Measurements from ENCODE around the gene SUPT20H.

The SUPT20H gene

DNA sequence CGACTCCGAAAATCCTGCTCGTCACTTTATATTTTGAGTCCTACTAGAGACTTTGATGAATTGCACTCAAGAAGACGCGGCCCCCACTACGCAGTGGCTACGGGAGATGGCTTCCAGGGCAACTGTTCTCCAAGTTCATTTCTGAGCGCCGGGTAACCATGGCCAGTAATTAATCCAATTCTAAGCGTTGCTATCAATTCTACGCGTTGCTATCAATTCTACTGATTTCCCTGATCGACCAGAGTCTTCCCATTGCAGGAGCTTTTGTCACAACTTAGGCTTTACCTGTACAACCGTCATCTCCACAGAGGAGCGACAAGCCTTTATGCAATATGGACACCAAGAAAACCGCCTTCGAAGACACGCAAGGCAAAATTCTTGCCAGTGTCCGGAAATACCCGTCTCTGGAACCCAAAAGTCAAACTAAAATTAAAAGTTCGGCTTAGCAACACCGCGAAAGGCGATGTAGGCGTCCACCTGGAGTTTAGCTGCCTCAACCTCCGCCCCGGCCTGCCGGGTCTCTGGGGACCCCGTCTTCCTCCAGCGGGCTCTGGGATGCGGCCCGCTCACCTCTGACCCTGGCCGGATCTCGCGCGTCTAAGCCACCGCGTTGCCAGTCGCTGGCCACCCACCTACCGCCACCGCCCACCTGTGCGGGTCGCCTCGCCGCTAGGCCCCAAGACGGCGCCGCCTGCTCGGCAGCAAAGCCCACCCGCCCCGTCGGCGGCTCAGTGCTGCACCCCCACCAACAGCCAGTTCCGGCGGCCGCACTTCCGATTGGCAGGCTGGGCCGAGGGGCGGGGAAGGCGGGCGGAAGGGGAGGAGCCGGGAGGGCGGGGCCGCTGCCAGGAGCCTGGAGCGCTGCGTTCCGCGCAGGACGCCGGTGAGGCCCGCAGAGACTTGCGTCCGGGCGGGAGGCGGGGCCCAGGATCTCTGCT, at the start of gene SUPT20H:
TSS of gene SUPT20H (minus strand) at position 779 of the 938 bp plus-strand sequence. CDS start 8,198 bp downstream, outside the sequence.
- DNase-seq: peak; percentile 95

DNA sequence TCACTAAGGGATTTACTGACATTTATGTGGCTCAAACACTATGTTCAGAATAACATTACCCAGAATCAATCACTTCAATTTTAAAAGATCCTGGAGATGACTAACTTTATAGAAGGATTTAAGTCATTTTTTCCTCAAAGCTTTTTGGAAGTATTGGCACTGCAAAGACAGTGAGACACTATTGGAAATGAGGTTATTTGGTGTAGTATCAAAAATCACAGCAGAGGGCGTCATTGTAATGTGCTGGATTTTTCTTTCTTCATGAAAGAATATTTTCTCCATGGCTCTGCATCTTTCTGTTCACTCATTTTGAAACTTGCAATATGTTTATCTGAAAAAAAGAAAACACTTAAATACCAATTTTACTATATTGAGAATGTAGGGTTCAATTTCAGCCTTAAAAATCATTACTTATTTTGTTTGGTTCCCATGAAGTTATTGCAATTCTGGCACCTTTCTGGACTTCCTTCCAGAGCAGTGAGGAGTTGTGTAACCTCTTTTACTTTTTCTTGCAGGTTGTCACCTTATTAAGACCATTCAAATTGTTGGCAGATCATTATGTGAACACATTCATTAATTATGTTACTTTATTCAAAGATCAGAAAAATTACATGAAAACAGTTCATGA, 49.7 kb upstream of the SUPT20H start:
- no peak for DNase-seq

DNA sequence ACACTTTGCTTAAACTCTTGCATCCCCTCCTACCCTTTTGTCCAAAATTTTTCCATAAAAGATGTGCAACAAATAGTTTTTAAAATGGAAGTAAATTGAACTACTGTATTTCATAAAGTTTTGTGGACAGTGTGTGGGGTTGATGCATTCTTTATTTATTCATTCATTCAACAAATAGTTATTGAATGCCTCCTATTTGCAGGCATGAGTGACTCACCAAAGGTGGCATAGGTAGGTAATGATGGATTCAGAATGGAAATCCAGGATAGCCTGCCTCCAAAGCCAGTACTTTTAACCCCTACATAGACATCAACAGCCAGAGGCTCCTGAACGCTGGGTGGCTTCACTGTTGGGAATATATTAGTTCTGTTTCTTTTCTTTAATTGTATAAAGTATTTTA, 48.4 kb upstream of the SUPT20H start:
- no peak for DNase-seq

DNA sequence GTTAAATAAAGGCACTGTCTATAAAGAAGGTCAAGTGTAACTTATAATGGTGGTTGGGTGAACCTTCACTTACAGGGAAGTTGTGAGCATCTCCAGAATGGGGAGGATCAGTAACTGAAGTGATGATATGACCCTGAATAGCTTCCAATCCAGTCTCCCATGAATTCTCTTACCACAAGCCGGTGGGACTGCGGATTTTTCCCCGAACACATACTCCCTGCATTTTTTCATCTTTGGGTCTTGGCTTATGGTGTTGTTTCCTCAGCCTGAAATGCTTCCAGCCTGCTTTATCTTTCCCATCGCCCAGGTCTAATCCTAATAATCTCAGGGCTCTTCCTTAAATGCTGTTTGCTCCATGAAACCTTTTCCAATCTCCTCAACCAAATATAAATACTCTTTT, 48.0 kb upstream of the SUPT20H start:
- no peak for DNase-seq

DNA sequence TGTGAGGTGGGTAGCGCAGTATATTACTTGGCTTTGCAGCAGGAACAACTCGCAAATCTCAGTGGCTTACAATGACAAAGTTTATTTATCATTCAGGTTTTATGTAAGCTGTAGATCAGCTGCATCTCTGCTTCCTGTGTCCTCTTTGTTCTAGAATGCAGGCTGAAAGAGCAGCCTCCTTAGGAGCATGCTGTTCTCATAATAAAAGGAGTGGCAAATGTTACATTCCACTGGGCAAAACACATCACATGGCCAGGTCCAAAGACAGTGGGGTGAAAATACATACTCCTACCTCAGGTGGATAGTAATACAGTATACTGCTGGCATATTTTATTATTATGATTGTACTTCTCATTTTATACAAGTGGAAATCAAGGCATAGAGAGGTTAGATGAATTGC, 47.2 kb upstream of the SUPT20H start:
- no peak for DNase-seq

DNA sequence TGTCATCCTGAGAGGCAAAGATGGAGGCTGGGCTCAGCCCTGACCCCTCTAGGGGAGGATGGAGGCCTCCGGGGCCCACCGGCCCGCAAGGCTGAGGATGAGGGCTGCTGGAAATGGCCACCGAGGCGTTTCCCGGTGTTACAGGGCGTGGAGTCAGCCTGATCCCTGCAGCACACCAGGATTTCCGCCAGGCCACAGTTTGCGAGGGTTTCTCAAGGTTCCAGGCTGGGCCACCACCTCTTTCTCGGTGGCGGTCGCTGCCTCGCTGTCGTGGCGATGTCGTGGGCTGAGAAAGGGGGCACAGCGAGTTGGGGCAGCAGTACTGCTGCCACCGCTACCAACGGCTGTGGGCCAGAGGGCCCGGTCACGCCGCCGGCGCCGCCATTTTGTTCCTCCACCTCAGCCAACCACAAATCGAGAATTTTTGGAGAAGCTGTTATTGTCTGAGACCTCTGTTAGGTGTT, 45.8 kb upstream of the SUPT20H start, which contains the start of gene CSNK1A1L:
TSS of gene CSNK1A1L (minus strand) at position 414 of the 464 bp plus-strand sequence. CDS start at position 6, 408 bp downstream.
- no peak for DNase-seq

DNA sequence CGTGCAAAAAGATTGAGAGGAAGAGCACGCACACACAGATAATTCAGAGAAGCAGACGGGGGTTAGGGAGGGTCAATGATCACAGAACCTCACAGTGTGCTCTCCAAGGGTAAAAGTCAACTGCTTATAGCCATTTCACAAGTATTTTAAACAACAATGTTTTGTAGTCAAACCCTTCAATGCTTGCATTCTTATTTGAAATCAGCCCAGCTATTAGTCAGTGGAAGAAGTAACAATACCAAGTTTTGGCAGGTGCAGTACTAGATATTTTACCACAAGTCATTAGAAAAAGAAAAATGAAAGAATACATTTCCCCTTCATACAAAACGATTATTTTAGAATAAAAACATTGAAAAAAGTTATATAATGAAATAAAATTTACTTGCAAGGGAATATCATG, 43.4 kb upstream of the SUPT20H start:
- no peak for DNase-seq

DNA sequence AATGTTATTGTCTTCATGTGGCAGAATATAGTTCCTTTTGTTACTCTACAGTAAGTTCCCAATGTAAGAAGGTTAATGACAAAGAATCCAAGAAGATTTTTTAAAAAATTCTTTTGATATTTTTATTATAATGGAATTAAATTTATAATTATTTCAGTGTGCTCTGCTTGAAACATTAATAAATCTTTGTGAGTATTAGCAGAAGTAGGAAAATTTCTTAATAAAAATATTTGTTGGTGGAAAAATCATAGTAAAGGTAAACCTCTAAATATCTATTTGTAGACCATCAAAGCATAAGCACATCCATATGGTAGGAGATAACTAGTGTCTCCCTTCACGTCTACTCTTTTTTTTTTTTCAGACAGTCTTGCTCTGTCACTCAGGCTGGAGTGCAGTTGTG, 41.7 kb upstream of the SUPT20H start:
- DNase-seq: no peak

DNA sequence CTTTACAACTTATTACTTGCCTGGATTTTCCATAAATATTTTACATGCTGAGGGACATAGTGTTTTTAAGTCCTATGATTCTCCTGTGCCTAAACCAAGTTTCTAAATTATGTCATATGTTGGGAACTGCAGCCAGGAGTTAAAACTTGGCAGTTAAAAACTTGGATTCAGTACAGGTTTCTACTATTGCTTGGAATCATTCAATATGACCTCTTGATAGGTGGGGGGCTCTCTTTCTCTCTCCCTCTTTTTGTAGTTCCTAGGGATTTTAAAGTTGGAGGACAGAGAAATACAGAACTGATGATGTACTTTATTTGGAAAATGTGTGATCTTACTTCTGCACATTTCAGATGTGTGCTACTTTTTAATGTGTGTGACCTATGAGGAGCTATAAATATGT, 41.2 kb upstream of the SUPT20H start:
- DNase-seq: no peak

DNA sequence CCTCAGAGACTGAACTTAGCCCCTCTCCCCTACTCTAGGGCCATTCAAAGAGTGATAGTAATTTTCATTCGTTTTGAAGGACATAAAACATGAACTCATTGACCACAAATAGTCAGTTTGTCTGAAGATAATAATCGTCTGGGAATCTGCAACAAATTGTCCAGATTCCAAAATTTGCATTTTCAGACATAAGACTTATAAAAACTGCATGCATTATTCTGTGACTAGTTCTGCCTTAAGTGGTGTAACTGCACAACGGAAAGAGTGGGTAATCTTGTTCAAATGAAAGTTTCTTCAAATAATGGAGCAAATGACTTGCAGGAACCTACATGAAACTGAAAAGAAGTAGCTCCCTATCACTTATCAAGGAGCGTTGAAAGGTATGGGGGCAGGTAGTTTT, 37.6 kb upstream of the SUPT20H start:
- no peak for DNase-seq

DNA sequence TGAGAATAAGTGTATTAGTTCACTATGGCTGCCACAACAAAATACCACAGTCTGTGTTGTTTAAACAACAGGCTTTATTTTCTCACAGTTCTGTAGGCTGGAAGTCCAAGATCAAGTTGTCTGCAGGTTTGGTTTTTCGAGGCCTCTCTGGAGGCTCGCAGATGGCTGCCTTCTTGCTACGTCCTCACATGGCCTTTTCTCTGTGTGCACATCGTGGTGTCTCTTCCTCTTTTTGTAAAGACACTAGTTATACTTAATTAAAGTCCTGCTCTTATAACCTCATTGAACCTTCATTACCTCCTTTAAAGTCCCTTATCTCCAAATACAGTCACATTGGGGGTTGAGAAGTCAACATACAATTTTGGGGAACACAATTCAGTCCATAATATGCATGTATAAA, 35.4 kb upstream of the SUPT20H start:
- no peak for DNase-seq

DNA sequence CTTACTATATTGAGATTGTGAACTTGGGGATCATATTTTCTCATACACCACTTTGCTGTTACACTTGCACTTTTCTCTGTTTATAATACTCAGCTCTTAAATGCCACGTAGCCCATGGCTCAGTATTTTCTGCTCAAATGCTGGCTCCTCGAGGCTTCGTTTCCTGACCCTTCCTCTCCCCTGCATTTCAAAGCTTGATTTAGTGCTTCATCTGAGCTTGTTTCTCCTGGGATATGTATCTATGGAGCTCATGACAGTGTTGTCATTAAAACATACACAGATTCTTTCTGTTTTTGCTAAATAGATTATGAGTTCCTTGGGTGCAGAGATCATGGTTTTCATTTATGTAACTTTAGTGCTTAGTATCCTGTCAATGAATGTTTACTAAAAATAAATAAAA, 34.6 kb upstream of the SUPT20H start:
- no peak for DNase-seq

DNA sequence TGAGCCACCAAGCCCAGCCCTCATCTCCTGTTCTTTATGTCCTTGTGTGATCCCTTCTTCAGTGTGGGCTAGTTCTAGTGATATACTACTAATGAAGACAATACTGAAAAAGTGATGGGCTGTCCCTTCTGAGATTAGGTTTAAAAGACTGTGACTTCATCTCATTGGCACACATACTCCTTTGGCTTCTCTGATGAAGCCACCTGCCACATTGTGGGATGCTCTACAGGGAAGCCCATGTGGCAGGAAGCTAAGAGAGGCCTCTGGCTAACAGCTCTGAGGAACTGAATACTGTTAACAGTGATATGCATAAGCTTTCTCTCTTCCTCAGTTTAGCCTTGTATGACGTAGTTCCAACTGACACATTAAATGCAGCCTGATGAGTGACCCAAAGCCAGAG, 32.3 kb upstream of the SUPT20H start:
- no peak for DNase-seq

DNA sequence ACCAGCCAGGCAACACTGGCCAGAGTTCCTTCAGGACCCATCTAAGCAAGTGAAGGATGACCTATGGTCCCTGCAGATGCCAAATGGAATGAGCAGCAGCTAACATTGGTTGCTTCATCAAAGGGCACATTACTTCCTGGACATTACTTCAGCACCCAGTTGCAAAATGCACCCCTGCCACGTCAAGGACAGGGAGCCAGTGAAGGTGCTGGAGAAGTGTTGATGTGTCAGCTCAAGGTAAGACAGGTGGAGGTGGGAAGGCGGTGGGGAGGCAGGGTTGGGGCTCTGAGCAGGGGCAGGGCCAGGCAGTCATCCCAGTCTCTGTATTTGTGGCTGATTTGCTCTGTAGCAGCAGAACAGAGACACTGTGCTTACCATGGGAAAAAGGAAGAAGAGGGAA, 31.4 kb upstream of the SUPT20H start:
- no peak for DNase-seq

DNA sequence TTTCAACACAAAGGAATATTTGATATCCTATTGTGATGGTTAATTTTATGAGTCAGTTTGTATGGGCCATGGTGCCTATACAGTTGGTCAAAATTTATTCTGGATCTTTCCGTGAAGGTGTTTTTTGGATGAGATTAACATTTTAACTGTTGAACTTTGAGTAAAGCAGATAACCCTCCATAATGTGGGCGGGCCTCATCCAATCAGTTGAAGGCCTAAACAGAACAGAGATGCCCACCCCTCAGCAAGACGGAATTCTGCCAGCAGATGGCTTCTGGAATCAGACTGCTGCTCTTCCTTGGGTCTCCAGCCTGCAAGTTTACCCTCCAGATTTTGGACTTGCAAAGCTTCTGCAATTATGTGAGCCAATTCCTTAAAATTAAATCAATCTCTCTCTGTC, 30.0 kb upstream of the SUPT20H start:
- DNase-seq: no peak

DNA sequence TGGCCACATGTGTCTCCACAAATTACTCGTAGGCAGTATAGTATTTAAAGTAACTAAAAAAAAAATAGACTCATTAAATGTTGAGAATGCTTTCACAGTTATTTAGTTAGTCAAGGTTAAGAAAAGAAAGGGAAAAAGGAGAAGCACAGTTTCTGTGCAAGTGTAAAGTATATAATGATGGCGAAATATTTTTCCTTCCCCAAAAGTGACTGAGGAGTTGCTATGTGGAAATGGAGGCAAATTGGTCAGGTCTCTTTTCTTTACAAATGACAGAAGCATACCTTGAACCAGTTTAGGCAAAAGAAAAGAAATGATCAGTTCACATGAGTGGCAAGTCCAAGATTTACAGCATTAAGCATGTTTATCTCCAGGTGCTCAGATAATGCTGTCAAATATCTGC, 28.0 kb upstream of the SUPT20H start:
- DNase-seq: no peak

DNA sequence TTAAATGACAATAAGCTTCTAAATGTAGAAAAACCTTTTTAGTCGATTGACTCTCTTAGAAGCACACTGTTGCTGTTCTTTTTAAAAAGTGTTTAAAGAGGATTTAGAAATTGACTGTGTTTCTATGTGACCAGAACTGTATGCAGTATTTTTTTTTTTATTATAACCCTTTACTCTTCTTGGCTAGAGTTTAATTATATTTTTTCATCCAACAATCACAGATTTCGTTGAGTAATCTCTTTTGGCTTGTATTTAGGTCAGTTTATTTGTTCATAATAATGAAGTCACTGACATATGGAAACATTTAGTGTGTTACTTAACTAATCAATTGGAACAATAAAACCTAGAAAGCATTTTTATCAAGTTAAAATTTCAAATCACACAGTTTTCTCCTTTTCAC, 26.1 kb upstream of the SUPT20H start:
- no peak for DNase-seq

DNA sequence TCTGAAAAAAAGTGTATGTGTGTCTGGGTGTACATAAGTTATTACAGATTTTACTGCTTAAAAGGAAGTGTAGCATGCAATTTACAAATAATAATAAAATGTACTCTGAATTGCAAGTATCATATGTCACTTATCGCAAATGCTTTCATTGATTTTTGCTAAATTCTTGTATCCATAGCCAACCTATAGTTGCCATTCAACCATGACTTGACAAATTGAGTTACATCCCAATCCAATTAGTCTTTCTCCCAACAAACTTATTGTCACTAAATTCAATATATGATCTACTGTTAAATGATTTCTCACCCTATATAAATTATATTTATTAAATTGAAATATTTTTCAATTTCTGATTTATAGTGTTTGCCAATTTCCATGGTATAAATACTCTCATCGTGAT, 17.3 kb upstream of the SUPT20H start:
- no peak for DNase-seq

DNA sequence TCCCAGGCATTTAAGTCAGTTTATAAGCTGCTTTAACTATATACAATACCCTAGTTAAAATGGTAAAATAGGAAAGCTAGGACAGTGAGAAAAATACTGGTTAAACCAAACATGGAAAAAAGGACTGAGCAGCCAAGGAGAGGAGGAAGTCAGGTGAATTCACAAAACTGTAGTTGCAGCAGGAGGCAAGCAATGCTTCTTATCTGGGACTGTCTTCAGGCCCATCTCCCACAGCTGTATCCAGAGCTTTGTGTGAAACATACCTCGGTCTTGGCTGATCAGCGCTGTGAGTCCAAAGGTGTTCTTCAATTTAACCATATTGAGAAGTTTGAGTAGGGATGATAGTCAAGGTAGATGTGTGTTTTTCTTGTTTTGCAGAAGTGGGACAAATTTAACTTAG, 15.7 kb upstream of the SUPT20H start:
- no peak for DNase-seq

DNA sequence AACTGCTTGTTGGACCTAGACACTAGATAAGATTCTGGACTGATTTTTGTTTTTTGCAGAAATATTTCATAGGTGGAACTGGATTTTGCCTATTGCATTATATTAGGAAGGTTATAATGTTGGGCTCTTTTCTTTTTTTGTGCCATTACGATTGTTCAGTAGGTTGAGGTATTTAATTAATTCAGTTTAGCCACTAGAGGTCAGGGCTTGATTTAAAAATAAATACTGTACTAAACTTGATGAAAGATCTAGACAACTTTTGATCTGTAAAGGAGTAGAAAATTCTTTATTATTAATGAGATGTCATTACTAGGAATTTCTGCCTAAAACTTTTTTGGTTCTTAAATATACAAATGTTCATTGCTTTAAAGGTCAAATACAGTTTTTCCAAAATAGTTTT, 15.2 kb upstream of the SUPT20H start:
- DNase-seq: no peak

DNA sequence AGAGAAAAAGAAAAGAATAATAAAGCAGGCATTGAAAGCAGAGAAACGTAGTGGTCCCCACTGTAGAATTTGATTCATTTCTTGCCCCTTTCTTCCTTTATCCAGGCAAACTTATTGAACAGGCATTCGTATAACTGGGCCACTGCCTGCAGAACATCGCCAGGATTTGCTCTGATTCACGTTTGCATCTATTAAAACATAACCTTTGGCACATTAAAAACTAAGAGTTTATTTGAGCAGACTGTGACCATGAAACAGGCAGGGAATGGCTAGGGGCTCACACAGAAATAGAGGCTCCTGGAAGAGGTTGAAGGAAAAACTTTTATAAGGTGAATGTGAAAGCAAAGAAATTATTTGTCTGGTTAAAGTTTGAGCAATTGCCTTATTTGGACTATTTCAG, 12.5 kb upstream of the SUPT20H start:
- no peak for DNase-seq

DNA sequence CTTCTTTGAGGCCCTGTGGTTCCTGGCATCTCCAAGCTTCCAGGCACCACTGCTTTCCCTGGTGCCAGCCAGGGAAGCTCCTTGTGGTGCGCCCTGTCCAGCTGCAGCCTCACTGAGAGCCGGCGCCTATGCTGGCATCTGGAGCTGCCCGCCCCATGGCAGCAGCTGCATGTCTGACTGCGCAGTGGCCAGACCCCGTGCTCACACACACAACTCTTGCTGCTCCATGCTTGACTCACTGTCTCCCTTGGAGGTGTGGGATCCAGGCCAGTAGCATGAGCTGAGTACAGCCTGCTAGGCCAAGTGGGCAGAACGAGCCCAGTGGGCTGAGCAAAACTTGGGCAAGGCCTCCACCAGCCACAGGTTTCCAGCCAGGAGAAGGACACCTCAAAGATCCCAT, 11.5 kb upstream of the SUPT20H start:
- DNase-seq: no peak

DNA sequence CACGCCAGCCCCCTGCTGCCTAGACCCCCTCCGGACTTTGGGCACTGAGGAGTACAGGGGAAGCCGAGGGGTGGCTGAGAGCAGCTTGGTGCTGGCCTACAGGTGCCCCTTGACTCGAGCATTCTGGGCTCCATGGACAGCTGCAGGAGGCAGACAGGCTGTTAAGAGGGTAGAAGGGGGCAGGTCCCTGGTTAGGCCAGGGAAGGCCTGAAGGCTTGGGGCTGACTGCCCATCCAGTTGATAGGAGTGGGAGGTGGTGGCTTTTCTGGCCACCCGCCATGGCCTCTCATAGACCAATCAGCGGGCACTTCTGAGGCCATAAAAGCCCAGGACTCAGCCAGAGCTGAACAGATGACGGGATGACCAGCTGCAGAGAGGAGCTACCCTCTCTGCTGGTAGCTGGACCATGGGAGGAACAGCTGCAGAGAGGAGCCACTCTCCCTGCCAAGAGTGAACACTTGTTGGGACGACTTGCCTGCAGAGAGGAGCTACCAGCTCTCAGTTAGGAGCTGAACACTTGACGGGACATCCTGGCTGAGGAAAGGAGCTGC, 10.7 kb upstream of the SUPT20H start:
- DNase-seq: no peak

DNA sequence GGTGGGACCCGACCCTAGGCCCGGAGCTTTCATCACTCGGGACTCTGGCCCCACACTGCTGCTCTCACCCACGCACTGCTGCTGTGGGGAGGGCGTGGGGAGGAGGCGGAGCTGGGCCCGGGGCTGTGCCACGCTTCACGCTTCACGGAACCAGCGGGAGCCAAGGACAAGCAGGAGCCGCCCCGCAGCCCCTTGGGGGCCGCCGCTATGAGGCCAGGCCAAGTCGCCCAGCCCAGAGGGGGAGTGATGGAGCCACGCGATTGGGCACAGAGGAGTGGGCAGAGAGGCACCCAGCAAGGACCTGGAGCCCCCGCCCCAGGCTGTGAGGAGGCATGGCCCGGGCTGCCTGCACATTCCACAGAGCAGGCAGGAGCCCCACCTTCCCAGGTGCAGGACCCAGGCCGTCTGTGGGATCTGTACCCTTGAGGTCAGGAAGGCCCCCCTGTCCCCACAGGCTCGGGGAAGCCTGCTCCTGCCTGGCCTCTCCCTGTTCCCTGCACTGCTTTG, 10.2 kb upstream of the SUPT20H start:
- no peak for DNase-seq
